C4-2B (cell line): ENCODE measurements around the gene SLC22A12.

ENCODE experiments used
- H3K27ac ChIP-seq: fragments of 450-650 bp; 2 replicates; pipeline ENCODE4 v1.5.1; 2017
- ZFX ChIP-seq: fragments of 450-650 bp; IDR thresholded peaks from 2 replicates; pipeline ENCODE4 v1.6.1; 2017
- TF ChIP-seq, protein P1 (sequence below): fragments of 450-650 bp; conservative IDR thresholded peaks from 2 replicates; pipeline ENCODE4 v1.5.1; 2017; ENCODE audit warnings: mild to moderate bottlenecking

SLC22A12 gene

DNA sequence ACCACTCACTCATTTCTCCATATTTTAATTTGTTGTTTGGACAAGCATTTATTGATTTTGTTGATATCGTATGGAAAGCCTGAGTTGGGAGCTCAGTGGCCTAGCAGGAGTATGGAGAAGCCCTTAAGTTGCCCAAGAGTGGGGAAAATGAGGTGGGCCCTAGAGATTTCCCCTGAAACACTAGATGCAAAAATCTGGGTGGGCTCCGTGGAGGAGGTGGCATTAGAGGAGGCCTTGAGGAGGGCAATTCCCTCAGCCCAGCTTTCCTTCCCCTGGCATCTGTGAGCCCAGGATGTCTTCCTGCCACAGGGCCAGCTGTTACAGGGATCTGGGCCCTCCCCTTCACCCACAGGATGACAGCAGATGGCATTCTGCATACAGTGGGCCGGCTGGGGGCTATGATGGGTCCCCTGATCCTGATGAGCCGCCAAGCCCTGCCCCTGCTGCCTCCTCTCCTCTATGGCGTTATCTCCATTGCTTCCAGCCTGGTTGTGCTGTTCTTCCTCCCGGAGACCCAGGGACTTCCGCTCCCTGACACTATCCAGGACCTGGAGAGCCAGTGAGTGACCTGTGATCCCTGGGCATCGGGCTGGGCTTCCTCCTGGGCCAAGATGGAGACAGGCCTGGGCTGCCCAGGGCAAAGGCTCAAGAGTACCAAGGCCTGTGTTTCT is 21.6 kb upstream of the SLC22A12 start:
- H3K27ac ChIP-seq = no peak overlapping the region
- TF ChIP-seq, protein P1, sequence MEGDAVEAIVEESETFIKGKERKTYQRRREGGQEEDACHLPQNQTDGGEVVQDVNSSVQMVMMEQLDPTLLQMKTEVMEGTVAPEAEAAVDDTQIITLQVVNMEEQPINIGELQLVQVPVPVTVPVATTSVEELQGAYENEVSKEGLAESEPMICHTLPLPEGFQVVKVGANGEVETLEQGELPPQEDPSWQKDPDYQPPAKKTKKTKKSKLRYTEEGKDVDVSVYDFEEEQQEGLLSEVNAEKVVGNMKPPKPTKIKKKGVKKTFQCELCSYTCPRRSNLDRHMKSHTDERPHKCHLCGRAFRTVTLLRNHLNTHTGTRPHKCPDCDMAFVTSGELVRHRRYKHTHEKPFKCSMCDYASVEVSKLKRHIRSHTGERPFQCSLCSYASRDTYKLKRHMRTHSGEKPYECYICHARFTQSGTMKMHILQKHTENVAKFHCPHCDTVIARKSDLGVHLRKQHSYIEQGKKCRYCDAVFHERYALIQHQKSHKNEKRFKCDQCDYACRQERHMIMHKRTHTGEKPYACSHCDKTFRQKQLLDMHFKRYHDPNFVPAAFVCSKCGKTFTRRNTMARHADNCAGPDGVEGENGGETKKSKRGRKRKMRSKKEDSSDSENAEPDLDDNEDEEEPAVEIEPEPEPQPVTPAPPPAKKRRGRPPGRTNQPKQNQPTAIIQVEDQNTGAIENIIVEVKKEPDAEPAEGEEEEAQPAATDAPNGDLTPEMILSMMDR = no peak
- no peak for TF ChIP-seq ZFX

DNA sequence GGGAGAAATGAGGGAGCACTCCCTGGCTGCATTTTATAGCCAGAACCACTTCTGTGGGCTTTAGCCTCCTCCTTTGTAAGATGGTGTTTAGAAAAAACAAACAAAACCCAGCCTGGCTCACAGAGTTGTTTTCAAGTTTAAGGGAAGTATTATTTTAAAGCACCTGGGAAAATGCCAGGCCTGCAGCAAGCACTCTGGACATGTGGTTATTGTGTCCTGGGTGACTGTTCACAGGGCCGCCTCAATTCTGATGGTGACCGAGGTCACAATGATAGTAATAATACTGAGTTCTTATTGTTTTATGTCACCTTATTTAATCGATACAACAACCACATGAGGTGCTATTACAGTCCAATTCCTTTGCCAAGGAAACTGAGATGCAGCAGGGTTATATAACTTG is 20.7 kb upstream of the SLC22A12 start:
- no peak overlapping the region for H3K27ac ChIP-seq
- no peak for TF ChIP-seq ZFX
- TF ChIP-seq, protein P1 = no peak

DNA sequence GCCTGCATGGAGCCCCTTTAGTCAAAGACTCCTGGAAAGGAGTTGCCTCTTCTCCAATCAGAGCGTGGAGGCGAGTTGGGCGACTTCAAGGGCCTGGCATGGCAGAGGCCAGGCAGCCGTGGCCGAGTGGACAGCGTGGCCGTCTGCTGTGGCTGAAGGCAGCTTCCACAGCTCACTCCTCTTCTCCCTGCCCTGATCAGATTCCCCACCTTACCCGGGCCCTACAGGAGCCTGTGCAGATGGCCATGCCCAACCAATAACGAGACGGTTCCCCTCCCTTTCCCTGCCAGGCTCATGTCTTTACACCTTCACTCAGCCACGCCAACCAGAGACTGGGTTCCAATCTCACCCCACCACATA is 20.0 kb upstream of the SLC22A12 start:
- H3K27ac ChIP-seq = no peak overlapping the region
- TF ChIP-seq ZFX = no peak
- TF ChIP-seq, protein P1 = no peak

DNA sequence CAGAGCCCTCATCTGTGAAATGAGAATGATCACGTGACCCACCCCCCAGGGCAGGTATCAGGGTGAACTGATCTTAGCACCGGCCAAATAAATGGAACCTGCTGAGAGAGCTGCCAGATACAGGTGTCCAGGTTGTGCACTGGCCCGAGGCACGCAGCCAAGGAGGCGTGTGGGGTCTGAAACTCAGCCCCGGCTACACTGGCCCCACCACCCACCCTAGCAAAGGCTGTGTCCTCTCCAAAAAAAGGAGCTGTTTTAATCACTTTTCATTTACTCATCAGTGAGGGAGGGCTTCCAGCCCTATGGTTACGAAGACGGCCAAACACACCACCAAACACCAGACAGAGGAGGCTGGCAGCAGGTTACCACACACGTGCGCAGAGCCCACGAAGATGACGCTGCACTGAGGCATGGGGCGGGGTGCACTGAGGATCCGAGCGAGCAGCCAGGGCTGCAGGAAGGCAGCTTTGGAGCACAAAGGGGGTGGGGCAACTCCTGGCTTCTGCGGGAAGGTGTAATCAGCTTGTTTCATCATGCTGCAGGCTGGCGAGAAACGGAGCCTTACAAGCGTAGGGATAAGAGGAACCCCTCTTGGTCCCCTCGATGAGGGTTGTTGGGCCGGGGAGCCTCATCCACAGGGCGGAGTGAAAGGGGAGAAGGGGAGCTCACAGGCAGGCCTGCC is 19.5 kb upstream of the SLC22A12 start:
- H3K27ac ChIP-seq = no peak overlapping the region
- TF ChIP-seq ZFX = no peak
- TF ChIP-seq, protein P1 = no peak

DNA sequence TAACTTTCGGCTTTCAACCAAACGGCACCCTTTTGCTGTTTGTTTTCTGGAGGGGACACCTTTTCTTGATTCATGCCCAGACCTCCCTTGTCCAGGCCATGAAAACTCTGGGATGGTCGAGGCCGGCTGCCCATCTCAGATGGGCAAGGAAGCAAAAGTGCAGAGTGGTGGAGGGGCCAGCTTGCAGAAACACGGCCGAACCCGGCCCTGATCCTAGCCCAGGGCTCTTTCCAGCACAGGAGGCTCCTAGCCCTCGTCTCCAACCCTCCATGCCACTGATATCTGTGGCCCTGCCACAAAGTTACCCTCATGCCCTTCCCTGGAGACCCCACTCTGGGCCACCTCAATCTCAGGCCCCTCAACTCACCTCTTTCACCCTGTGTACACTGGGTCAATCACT is 18.9 kb upstream of the SLC22A12 start:
- TF ChIP-seq, protein P1 = no peak
- TF ChIP-seq ZFX = no peak

DNA sequence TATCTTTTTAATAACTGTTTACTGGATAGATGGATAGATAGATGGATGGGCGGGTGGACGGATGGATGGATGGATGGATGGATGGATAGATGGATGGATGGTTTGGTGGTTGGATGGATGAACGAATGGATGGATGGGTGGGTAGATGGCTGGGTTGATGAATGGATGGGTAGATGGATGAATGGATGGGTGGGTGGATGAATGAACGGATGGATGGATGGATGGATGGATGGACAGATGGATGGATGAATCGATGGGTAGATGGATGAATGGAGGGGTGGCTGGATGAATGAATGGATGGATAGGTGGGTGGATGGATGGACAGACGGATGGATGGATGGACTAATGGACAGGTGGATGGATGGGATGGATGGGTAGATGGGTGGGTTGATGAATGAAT is 13.8 kb upstream of the SLC22A12 start:
- H3K27ac ChIP-seq = no peak overlapping the region
- TF ChIP-seq ZFX = no peak
- TF ChIP-seq, protein P1 = no peak

More for the DNA sequence above, 18.9 kb upstream of the SLC22A12 start:
- no peak overlapping the region for H3K27ac ChIP-seq

DNA sequence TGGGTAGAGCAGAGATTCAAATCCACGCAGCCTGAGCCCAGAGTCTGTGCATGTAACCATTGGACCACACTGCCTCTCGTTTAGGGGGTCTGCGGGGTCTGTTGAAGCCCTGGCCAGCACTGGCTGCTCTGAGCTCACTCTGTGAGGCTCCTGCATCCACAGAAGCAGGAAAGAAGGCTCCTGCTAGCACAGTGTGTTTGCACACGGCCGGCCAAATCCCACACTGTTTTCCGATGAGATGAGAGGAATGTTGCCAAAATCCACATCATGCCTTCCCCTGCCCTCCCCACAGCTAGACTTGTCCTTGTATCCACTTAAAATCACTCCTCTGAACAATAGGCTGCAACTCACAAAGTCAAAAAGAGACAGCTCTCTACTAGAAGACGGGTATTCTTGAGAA is 10.6 kb upstream of the SLC22A12 start:
- TF ChIP-seq, protein P1 = no peak
- no peak for TF ChIP-seq ZFX
- H3K27ac ChIP-seq = no peak overlapping the region
